GM15510 (cell line): ENCODE results near the gene NKX2-4.

Source experiments
- POLR2A ChIP-seq: IDR thresholded peaks from 3 replicates; pipeline ENCODE4 v1.6.1; 2011; ENCODE audit warnings: borderline replicate concordance; ENCODE audit not compliant: insufficient read length; ENCODE audit errors: extremely low read depth

Gene NKX2-4

DNA sequence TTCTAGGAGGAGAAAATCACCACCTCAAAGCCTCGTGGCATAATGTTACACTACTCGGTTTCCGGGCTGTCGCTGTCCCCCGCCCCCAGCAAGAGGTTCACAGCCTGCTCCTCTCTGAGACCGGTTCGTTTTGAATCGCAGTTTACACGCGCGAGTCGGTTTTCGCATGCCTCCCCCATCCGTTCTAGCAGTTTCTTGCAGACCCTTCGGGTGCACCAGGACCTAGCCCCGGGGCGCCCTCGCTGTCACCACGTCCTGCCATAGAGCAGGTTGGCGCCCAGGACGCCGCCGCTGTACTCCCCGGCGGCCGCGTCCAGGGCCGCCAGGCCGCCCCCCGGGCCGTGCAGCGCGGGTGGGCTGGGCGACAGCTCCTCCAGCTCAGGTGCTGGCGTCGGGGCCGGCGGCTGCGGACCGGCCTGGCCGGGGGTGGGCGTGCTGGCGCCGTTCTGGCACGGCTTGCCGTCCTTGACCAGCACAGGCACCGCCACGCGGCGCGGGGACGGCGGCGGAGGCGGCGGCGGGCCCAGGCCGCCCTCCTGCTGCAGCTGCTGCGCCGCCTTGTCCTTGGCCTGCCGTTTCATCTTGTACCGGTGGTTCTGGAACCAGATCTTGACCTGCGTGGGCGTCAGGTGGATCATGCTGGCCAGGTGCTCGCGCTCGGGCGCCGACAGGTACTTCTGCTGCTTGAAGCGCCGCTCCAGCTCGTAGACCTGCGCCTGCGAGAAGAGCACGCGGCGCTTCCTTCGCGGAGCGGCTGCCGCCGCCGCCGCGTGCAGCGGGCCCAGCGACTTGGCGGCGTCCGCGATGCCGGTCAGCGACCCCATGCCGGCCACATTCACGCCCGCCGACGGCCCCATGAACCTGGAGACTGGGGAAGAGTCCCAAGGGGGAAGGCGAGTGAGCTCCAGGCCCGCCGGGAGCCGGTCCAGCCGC is 1.4 kb downstream of the NKX2-4 start:
- TF ChIP-seq POLR2A = no peak

DNA sequence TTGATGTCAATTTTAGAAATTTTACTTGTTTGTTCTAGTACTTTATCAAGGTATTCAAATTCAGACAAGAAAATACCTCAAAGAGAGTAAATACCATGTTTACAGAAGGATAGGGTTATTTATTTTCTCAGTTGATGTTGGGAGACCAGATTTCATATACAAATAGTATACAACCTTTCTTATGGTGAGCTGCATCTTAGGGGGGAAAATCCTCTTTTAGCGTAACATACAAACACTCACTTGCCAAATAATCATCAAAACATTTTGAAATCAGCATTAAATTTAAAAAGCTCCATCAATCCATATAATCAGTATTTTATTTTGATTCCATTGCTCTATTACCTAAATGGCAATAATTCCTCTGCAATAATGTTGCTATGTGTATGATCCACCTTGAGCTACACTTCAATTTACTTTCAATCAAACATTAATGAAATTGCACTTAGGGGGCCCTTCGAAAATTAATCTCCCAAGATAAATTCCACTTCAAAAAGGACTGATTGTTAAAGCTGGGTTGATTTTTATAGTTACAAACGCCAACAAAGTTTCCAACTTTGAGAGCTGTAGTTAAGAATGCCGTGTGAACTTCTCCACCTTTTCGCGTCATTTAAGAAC is 2.2 kb downstream of the NKX2-4 start:
- TF ChIP-seq POLR2A = no peak

- TF ChIP-seq POLR2A = no peak
Observed at GRCh38 chr20:21394551-21394950, 2.8 kb downstream of the NKX2-4 start.

GRCh38 chr20:21393816-21394519 is 3.4 kb downstream of the NKX2-4 start:
- TF ChIP-seq POLR2A = no peak

GRCh38 chr20:21393166-21393565 is 4.2 kb downstream of the NKX2-4 start:
- TF ChIP-seq POLR2A = no peak

- no peak for TF ChIP-seq POLR2A
Observed at GRCh38 chr20:21391972-21392352, 5.4 kb downstream of the NKX2-4 start.

DNA sequence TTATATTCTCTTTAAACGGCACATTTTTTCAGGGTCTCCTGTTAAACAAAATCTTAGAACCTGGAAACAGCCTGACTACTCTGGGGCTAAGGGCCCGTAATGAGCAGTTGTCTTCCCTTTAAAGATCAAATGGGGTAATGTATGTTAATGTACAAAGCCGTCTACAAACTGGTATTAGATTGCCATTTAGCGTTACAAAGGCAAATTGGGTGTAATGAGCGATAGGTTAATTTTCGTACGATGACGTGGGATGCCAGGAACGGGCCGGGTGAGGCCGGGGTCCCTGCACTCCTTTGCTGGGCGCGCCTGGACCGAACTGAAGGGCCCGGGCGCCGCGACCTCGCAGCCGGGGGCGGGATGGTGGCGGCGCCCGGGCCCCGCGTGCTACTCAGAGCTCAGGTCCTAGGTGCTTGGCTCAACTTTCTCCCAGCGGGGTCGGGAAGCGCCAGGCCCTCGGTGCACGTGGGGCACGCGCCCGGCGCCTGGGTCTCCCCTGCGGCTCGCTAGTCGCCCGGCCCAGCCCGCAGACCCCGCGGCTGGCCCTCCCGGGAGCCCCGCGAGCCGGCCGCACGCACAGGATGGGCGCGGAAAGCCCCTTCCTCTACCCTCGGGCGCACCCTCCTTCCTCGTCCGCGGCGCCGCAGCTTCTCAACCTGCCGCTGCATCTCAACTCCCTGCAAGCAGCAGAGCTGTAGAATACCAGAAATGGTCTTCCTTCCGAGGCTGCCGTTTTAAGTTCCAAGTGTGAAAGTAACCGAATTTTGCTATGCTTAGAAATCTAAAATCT is 5.9 kb downstream of the NKX2-4 start:
- TF ChIP-seq POLR2A = no peak

DNA sequence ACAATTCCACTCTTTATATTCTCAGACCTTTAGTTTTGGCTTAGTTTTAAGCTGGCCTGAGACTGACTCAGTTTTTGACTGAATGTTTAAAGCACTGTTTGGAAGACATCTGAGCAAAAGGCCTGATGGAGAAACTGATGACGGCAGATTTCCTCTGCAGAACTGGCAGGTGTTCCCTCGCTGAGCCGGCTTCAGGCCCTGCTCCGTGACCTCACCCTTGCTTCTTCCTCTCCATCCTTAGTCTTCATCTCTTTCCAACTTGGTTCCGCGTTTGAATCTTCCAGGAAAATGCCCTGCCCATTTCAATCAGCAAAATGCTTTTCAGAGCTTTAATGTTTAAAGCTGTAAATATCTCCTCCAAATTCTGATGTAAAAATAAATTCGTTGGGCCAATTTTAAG is 6.6 kb downstream of the NKX2-4 start:
- TF ChIP-seq POLR2A = no peak

- no peak for TF ChIP-seq POLR2A
Observed at GRCh38 chr20:21389368-21389767, 8.0 kb downstream of the NKX2-4 start.

GRCh38 chr20:21388566-21388965 is 8.8 kb downstream of the NKX2-4 start:
- TF ChIP-seq POLR2A = no peak

DNA sequence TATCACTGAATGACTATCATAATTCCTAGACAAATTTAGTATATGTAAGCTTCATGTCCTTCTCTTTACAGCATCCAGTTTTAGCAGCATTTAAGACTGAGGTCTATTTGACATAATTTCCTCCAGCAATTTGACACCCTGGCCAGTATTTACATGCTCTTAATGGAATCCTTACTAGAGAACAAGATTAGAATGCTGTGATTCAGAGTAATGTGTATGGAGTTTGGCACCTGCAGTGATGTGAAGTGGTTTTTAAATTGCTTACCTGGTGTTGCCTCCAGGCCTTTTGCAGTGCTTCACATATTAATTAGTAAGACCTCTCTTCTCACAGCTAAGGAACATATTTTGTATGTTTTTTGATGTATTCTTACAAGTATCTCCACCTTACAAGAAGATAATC is 9.8 kb downstream of the NKX2-4 start:
- TF ChIP-seq POLR2A = no peak

GRCh38 chr20:21386111-21386510 is 11.2 kb downstream of the NKX2-4 start:
- no peak for TF ChIP-seq POLR2A

DNA sequence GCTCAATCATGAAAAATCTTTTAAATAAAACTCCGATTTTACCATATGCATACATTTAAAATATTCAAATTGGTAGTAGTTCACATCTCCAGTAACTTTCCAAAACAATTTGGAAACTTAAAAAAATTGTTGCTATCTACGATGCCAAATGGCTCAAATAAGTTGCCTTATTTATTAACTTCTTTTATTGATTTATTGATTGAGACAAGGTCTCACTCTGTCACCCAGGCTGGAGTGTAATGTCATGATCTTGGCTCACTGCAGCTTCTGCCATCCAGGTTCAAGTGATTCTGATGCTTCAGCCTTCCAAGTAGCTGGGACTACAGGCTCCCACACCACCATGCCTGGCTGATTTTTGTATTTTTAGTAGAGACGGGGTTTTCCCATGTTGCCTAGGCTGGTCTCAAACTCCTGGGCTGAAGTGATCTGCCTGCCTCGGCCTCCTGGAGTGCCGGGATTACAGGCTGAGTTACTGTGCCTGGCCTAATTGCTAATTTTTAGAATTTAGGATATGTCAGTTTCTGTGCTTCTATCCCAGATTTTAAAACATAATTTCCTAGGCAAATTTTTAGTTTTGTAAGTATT is 12.9 kb downstream of the NKX2-4 start:
- TF ChIP-seq POLR2A = no peak

DNA sequence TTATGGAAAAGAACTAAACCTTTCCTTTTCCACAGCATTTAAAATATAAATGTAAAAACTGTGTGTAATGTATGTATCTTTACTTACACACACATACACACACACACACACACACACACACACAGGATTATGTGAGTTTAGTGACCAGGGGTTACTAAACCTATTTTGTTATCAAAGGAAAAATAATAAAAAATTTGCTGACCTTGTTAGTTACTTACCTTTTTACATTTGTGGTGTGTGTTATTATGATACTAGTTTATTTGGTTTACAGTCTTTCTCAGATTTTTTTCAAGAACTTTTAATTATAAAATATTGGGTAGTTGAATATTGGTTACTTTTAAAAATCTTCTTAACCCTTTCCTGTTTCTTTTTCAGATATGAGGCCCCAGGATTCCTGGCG is 15.7 kb downstream of the NKX2-4 start:
- TF ChIP-seq POLR2A = no peak

- no peak for TF ChIP-seq POLR2A
Observed at GRCh38 chr20:21380711-21381110, 16.6 kb downstream of the NKX2-4 start.

DNA sequence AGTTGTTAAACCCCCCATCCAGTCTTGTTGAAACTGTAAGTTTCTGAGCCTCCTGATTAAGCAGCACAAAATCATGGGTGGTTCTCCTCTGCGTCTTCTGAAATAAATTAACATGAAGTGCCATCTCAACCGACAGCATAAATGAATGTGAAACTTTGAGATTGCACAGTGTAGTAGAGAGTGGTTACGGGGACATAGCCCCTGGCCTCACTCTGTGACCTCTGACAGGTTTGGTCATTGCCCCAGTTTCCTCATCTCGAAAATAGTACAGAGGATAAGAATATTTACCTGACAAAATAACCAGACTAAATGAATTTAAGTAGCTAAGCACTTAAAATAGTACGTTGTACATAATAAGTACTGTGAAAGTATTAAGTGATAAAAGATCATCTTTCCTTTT is 19.1 kb downstream of the NKX2-4 start:
- TF ChIP-seq POLR2A = no peak
